Measurements from ENCODE around the gene TPI1.

- TF ChIP-seq CTCF (IDR thresholded peaks at IDR 0.05; ENCODE audit: low read depth, low read length, poor library complexity, severe bottlenecking) (no peak), EZH2phosphoT487 (IDR thresholded peaks at IDR 0.05; ENCODE audit: borderline replicate concordance, low read length) (no peak)
Measured at GRCh38 chr12:6826125-6826733, 41.1 kb upstream of the TPI1 start.

All from DOHH2 (cell line).